HCT116 (cell line): Measurements from ENCODE around the gene S100A12. TPM values are rescaled to one million over a fixed set of nuclear protein-coding genes. Genes with fewer than 3 reads are reported as not detected.

Experiments used
- ATAC-seq: fragments of 200-7000 bp; cut with Tn5 transposase; 2 replicates; pipeline ENCODE4 v1.9.1; 2020; ENCODE audit warnings: mild to moderate bottlenecking, moderate library complexity
- BruUV-seq: library from RNA; stranded (reverse); fragments of 400-500 nt; replicated peaks from 2 replicates; lab custom pipeline; 2021; lab: Mats Ljungman, UMichigan
- CTCF ChIA-PET: fragments of 300-600 bp; sonication (Branson Sonifier 250); formaldehyde crosslinking; loops from one replicate; lab custom pipeline; 2021; ENCODE audit warnings: antibody characterized with exemption; lab: Charles Lee
- POLR2A ChIA-PET: fragments of 300-600, 350-600 bp; sonication (Branson Sonifier 250); formaldehyde crosslinking; loops from one replicate; lab custom pipeline; 2021; ENCODE audit warnings: antibody characterized with exemption; lab: Charles Lee
- RAD21 ChIA-PET, 2 experiments: fragments of 300-600 bp; sonication (Branson Sonifier 250); formaldehyde crosslinking; loops; one replicate each; lab custom pipeline; 2023; ENCODE audit warnings: low total read pairs in 2 of 2; ENCODE audit not compliant: uncharacterized antibody in 2 of 2, unreplicated experiment in 2 of 2, low non-redundant PET in 1 of 2; lab: Charles Lee
- DNase-seq: peaks from one replicate; pipeline ENCODE4 v3.0.0-alpha.2; 2010; ENCODE audit warnings: low read depth, low spot score
- H2AFZ ChIP-seq: fragments of 200-600 bp; shearing (Covaris generic), sonication (generic); 2 replicates; pipeline ENCODE4 v1.6.1; 2017; ENCODE audit warnings: low read depth, mixed run types, mixed read lengths, antibody characterized with exemption, low read length; ENCODE audit not compliant: poor library complexity, severe bottlenecking
- H3K27ac ChIP-seq: 2 replicates; pipeline ENCODE4 v1.5.1; 2012; ENCODE audit warnings: low read depth, low read length
- H3K27me3 ChIP-seq: fragments of 200-600 bp; sonication (generic); 2 replicates; pipeline ENCODE4 v1.6.1; 2016; ENCODE audit warnings: mixed run types, low read length, mixed read lengths; ENCODE audit not compliant: insufficient read depth
- H3K36me3 ChIP-seq, 2 experiments: fragments of 200-500 bp in 1 of 2; fragments of 200-600 bp in 1 of 2; sonication (Bioruptor generic) in 1 of 2; sonication (generic) in 1 of 2; 2 replicates each; pipeline versions ENCODE4 v1.5.1 to v1.6.1; 2014 to 2016; ENCODE audit warnings: low read length in 2 of 2, inconsistent platforms in 1 of 2, mixed read lengths in 1 of 2, mixed run types in 1 of 2; ENCODE audit not compliant: insufficient read depth in 2 of 2, control insufficient read depth in 1 of 2
- H3K4me1 ChIP-seq, 2 experiments: fragments of 200-600 bp in 1 of 2; sonication (generic) in 1 of 2; 2 replicates each; pipeline versions ENCODE4 v1.5.1 to v1.6.1; 2012 to 2017; ENCODE audit warnings: low read length in 2 of 2, inconsistent platforms in 1 of 2, mild to moderate bottlenecking in 1 of 2, mixed read lengths in 1 of 2, mixed run types in 1 of 2, moderate library complexity in 1 of 2; ENCODE audit not compliant: insufficient read depth in 2 of 2, control insufficient read depth in 1 of 2
- H3K4me2 ChIP-seq: fragments of 200-600 bp; sonication (generic); 2 replicates; pipeline ENCODE4 v1.6.1; 2017; ENCODE audit warnings: mixed run types, low read length, mixed read lengths
- H3K4me3 ChIP-seq, 2 experiments: fragments of 200-600 bp in 1 of 2; sonication (generic) in 1 of 2; replicated peaks in 1 of 2; 2 replicates each; pipeline ENCODE4 v1.5.1; 2011 to 2016; ENCODE audit warnings: low read length in 2 of 2, control low read depth in 1 of 2, low read depth in 1 of 2, mild to moderate bottlenecking in 1 of 2, mixed read lengths in 1 of 2, mixed run types in 1 of 2
- H3K79me2 ChIP-seq: fragments of 200-600 bp; sonication (generic); 2 replicates; pipeline ENCODE4 v1.6.1; 2017; ENCODE audit warnings: mild to moderate bottlenecking, mixed run types, low read length, moderate library complexity, mixed read lengths; ENCODE audit not compliant: insufficient read depth
- H3K9ac ChIP-seq: fragments of 200-600 bp; sonication (generic); 2 replicates; pipeline ENCODE4 v1.6.1; 2016; ENCODE audit warnings: low read length, mixed read lengths
- H3K9me2 ChIP-seq: fragments of 200-600 bp; sonication (generic), shearing (Covaris generic); 2 replicates; pipeline ENCODE4 v1.6.1; 2017; ENCODE audit warnings: mixed run types, mild to moderate bottlenecking, moderate library complexity; ENCODE audit not compliant: insufficient read depth
- H3K9me3 ChIP-seq, 2 experiments: fragments of 200-500 bp in 1 of 2; fragments of 200-600 bp in 1 of 2; sonication (Bioruptor generic) in 1 of 2; sonication (generic) in 1 of 2; 2 replicates each; pipeline ENCODE4 v1.6.1; 2014 to 2017; ENCODE audit warnings: low read length in 2 of 2, mixed read lengths in 2 of 2, inconsistent platforms in 1 of 2, low read depth in 1 of 2, mild to moderate bottlenecking in 1 of 2, mixed run types in 1 of 2, moderate library complexity in 1 of 2; ENCODE audit not compliant: control insufficient read depth in 1 of 2, insufficient read depth in 1 of 2
- H4K20me1 ChIP-seq: fragments of 200-600 bp; sonication (generic), shearing (Covaris generic); 2 replicates; pipeline ENCODE4 v1.6.1; 2017; ENCODE audit warnings: mixed run types, mild to moderate bottlenecking, moderate library complexity; ENCODE audit not compliant: insufficient read depth
- ATF3 ChIP-seq: IDR thresholded peaks from 2 replicates; pipeline ENCODE4 v1.6.1; 2012
- CEBPB ChIP-seq: IDR thresholded peaks from 2 replicates; pipeline ENCODE4 v1.6.1; 2012; ENCODE audit warnings: low read depth
- CTCF ChIP-seq, 3 experiments: fragments of 200-600 bp in 1 of 3; sonication (generic) in 1 of 3; IDR thresholded peaks in 2 of 3; conservative IDR thresholded peaks in 1 of 3; 2 replicates each; pipeline ENCODE4 v1.5.1; 2012 to 2017; ENCODE audit warnings: low read depth in 2 of 3, low read length in 2 of 3, antibody characterized with exemption in 1 of 3, borderline replicate concordance in 1 of 3, control low read depth in 1 of 3, mild to moderate bottlenecking in 1 of 3, mixed read lengths in 1 of 3, mixed run types in 1 of 3, moderate library complexity in 1 of 3; ENCODE audit not compliant: insufficient read depth in 1 of 3
- ELF1 ChIP-seq: IDR thresholded peaks from 2 replicates; pipeline ENCODE4 v1.6.1; 2012; ENCODE audit warnings: low read depth, borderline replicate concordance
- EZH2 ChIP-seq: fragments of 200-600 bp; sonication (generic); IDR thresholded peaks from 2 replicates; pipeline ENCODE4 v1.6.1; 2017; ENCODE audit warnings: antibody characterized with exemption, mixed run types
- EZH2phosphoT487 ChIP-seq: fragments of 200-600 bp; IDR thresholded peaks from 2 replicates; pipeline ENCODE4 v1.6.1; 2018; ENCODE audit warnings: antibody characterized with exemption, borderline replicate concordance
- FOSL1 ChIP-seq: IDR thresholded peaks from 2 replicates; pipeline ENCODE4 v1.6.1; 2012; ENCODE audit warnings: low read depth
- MAX ChIP-seq: IDR thresholded peaks from 2 replicates; pipeline ENCODE4 v1.6.1; 2012
- RAD21 ChIP-seq: IDR thresholded peaks from 2 replicates; pipeline ENCODE4 v1.6.1; 2012; ENCODE audit warnings: low read depth, mild to moderate bottlenecking
- REST ChIP-seq: IDR thresholded peaks from 2 replicates; pipeline ENCODE4 v1.6.1; 2012; ENCODE audit warnings: low read depth
- SP1 ChIP-seq: IDR thresholded peaks from 2 replicates; pipeline ENCODE4 v1.6.1; 2012; ENCODE audit warnings: low read depth
- SRF ChIP-seq: IDR thresholded peaks from 2 replicates; pipeline ENCODE4 v1.6.1; 2012; ENCODE audit warnings: low read depth
- TCF7L2 ChIP-seq: IDR thresholded peaks from 2 replicates; pipeline ENCODE4 v1.7.0; 2011; ENCODE audit warnings: borderline replicate concordance, inconsistent platforms; ENCODE audit not compliant: insufficient read depth, insufficient read length; ENCODE audit errors: extremely low read depth
- ZFX ChIP-seq: fragments of 450-650 bp; IDR thresholded peaks from 2 replicates; pipeline ENCODE4 v1.6.1; 2017
- intact Hi-C: fragments of 100-400 bp; cut with micrococcal nuclease; formaldehyde crosslinking; loops from 2 replicates; pipeline ENCODE4 v1.10.0; 2022
- total RNA-seq: library from RNA; stranded (reverse); gene quantifications from one replicate; pipeline ENCODE4 v1.2.1, GENCODE V29; 2021; ENCODE audit not compliant: unreplicated experiment

S100A12 gene
- total RNA-seq, 1 experiment from 2014 or later = not detected

- CTCF ChIA-PET = interaction anchor here (1.1 kb wide), 1 partner anchor 10 kb away, joined by 5 read pairs; no protein-coding TSS in a partner anchor
- no TSS peak for BruUV-seq
- RAD21 ChIA-PET = no interaction called here
- H3K4me2 ChIP-seq = no peak overlapping the region
- no peaks in the 10 kb centered on the region for H3K9me2 ChIP-seq
- intact Hi-C loops = no loop called here
- no peaks in the 10 kb centered on the region for H4K20me1 ChIP-seq
- ATAC-seq (no peak), DNase-seq (no peak)
- H3K4me3 ChIP-seq = no peak overlapping the region
- POLR2A ChIA-PET = no interaction called here
- H3K36me3 ChIP-seq = no peaks in the 10 kb centered on the region
- H3K9me3 ChIP-seq = no peaks in the 10 kb centered on the region
- H3K9ac ChIP-seq = no peak overlapping the region
- H3K79me2 ChIP-seq = no peaks in the 10 kb centered on the region
- H2AFZ ChIP-seq = no peak overlapping the region
- no peak for TF ChIP-seq MAX
- no peak for TF ChIP-seq SRF
- no peak for TF ChIP-seq ATF3
- no peak for TF ChIP-seq EZH2phosphoT487
- no peak for TF ChIP-seq ELF1
- no peak for TF ChIP-seq RAD21
- TF ChIP-seq TCF7L2 = no peak
- no peak for TF ChIP-seq ZFX
- TF ChIP-seq EZH2 = no peak
- no peak for TF ChIP-seq SP1
- no peak for TF ChIP-seq REST
- TF ChIP-seq FOSL1 = no peak
- TF ChIP-seq CTCF (IDR thresholded peaks at IDR 0.05 in 2 of 3, conservative IDR thresholded peaks at IDR 0.05 in 1 of 3; ENCODE audit: borderline replicate concordance in 1 of 3, insufficient read depth in 1 of 3, low read depth in 2 of 3, low read length in 2 of 3) = no peak
- TF ChIP-seq CEBPB = no peak
- TF ChIP-seq, all 23 proteins: peak for 0
- Histone ChIP-seq H3K27me3 (peaks cover 27% of the 10 kb centered on the region), H3K27ac (no peak overlapping the region), H3K4me1 (no peaks in the 10 kb centered on the region)
Measured at GRCh38 chr1:153363641-153364040, 11.8 kb downstream of the S100A12 start.
